Measurements from ENCODE around the gene EFL1.

DNA sequence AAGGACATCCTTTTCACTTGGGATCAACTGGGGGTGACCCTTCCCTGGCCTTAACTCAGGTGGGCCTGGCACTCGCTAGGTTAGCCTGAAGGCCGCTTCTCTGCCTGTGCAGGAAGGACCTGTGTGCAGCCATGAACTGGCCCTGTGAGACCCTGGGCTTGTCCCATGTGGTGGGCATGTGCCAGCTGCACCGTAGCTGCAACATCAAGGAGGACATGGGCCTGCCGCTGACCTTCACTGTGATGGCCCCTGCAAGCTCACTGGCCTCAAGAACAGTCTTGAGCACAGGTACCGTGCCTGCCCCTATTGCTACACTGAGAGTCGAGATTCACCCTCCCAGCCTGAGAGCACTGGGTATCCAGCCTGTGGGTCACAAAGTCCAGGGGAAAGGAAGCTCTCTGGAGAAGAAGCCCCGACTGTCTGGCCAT lies 43.1 kb upstream of the EFL1 start:
- TF ChIP-seq, protein P1, sequence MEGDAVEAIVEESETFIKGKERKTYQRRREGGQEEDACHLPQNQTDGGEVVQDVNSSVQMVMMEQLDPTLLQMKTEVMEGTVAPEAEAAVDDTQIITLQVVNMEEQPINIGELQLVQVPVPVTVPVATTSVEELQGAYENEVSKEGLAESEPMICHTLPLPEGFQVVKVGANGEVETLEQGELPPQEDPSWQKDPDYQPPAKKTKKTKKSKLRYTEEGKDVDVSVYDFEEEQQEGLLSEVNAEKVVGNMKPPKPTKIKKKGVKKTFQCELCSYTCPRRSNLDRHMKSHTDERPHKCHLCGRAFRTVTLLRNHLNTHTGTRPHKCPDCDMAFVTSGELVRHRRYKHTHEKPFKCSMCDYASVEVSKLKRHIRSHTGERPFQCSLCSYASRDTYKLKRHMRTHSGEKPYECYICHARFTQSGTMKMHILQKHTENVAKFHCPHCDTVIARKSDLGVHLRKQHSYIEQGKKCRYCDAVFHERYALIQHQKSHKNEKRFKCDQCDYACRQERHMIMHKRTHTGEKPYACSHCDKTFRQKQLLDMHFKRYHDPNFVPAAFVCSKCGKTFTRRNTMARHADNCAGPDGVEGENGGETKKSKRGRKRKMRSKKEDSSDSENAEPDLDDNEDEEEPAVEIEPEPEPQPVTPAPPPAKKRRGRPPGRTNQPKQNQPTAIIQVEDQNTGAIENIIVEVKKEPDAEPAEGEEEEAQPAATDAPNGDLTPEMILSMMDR (IDR thresholded peaks at IDR 0.05): no peak
- TF ChIP-seq EP300 (IDR thresholded peaks at IDR 0.05) (no peak), MAFK (IDR thresholded peaks at IDR 0.05; ENCODE audit: partially characterized antibody) (no peak)
